HepG2 (cell line): ENCODE data around the gene POLDIP3. TPM values are rescaled to one million over a fixed set of nuclear protein-coding genes. Genes with fewer than 3 reads are reported as not detected.
A peak's percentile ranks its signal among the peaks of the same experiment; 100 is the strongest.

Experiments used
- ATF6 ChIP-seq: sonication (generic); formaldehyde crosslinking; conservative IDR thresholded peaks from 2 replicates; pipeline ENCODE4 v1.4.0; 2020; ENCODE audit warnings: missing genetic modification reagents
- CEBPB ChIP-seq: IDR thresholded peaks from 2 replicates; pipeline ENCODE4 v1.6.1; 2011; ENCODE audit warnings: low read depth, low read length, improper control_type of control experiment, borderline replicate concordance
- DPF2 ChIP-seq: sonication (generic); formaldehyde crosslinking; IDR thresholded peaks from 2 replicates; pipeline ENCODE4 v1.4.0; 2020; ENCODE audit warnings: mild to moderate bottlenecking, low read depth, missing genetic modification reagents, borderline replicate concordance
- FOXK2 ChIP-seq: fragments of 450-650 bp; IDR thresholded peaks from 2 replicates; pipeline ENCODE4 v1.6.1; 2016
- HNF4G ChIP-seq, 2 experiments: sonication (generic) in 1 of 2; formaldehyde crosslinking in 1 of 2; IDR thresholded peaks; 2 replicates each; pipeline versions ENCODE4 v1.4.0 to v1.6.1; 2011 to 2020; ENCODE audit warnings: borderline replicate concordance in 2 of 2, low read depth in 2 of 2, mild to moderate bottlenecking in 2 of 2, low read length in 1 of 2, missing genetic modification reagents in 1 of 2, moderate library complexity in 1 of 2
- PBX3 ChIP-seq: sonication (generic); formaldehyde crosslinking; IDR thresholded peaks from 2 replicates; pipeline ENCODE4 v1.8.1; 2023; ENCODE audit warnings: missing genetic modification reagents, inconsistent platforms, borderline replicate concordance
- SUZ12 ChIP-seq: fragments of 150-350 bp; IDR thresholded peaks from 2 replicates; pipeline ENCODE4 v1.6.1; 2014; ENCODE audit warnings: low read depth, low read length
- TEAD3 ChIP-seq: optimal IDR thresholded peaks from 2 replicates; pipeline ENCODE3; 2016; ENCODE audit warnings: borderline replicate concordance
- ZFAT ChIP-seq: sonication (generic); formaldehyde crosslinking; conservative IDR thresholded peaks from 2 replicates; pipeline ENCODE4 v1.8.1; 2023; ENCODE audit warnings: missing genetic modification reagents, inconsistent platforms
- ZNF274 ChIP-seq: sonication (generic); formaldehyde crosslinking; IDR thresholded peaks from 2 replicates; pipeline ENCODE4 v1.5.1; 2020; ENCODE audit warnings: mild to moderate bottlenecking, missing genetic modification reagents
- ZNF513 ChIP-seq: sonication (generic); formaldehyde crosslinking; conservative IDR thresholded peaks from 2 replicates; pipeline ENCODE4 v1.5.0; 2020; ENCODE audit warnings: missing genetic modification reagents
- ZSCAN21 ChIP-seq: sonication (generic); formaldehyde crosslinking; IDR thresholded peaks from 2 replicates; pipeline ENCODE4 v1.8.0; 2022; ENCODE audit warnings: mild to moderate bottlenecking, missing genetic modification reagents, moderate library complexity, borderline replicate concordance
- ZUFSP ChIP-seq: sonication (generic); formaldehyde crosslinking; IDR thresholded peaks from 2 replicates; pipeline ENCODE4 v1.9.0; 2021; ENCODE audit warnings: missing genetic modification reagents, mild to moderate bottlenecking, borderline replicate concordance
- polyA plus RNA-seq, 8 experiments: library from polyadenylated mRNA; depleted of rRNA in 3 of 8; stranded (reverse) in 7 of 8; unstranded in 1 of 8; fragments of >200 nt; fragmentation: Illumina TruSeq in 4 of 8; extraction: Trizol in 4 of 8; gene quantifications; 2 replicates each; pipeline versions ENCODE4 v1.2.1 to v1.2.3, GENCODE V29; 2011 to 2016; ENCODE audit warnings: low read depth in 4 of 8, missing spikeins in 1 of 8, mixed read lengths in 1 of 8; ENCODE audit not compliant: insufficient read depth in 1 of 8
- total RNA-seq, 5 experiments: library from RNA; depleted of rRNA; stranded (reverse); fragments of >200 nt; fragmentation: Illumina TruSeq; extraction: Trizol; gene quantifications; 2 replicates each; pipeline ENCODE4 v1.2.3, GENCODE V29; 2016; ENCODE audit warnings: low read depth in 1 of 5
- TF ChIP-seq, protein P1 (sequence below): sonication (generic); formaldehyde crosslinking; IDR thresholded peaks from 2 replicates; pipeline ENCODE4 v1.4.0; 2020; ENCODE audit warnings: mild to moderate bottlenecking, missing genetic modification reagents
- TF ChIP-seq, protein P2 (sequence below): sonication (generic); formaldehyde crosslinking; IDR thresholded peaks from 2 replicates; pipeline ENCODE4 v1.4.0; 2020; ENCODE audit warnings: mild to moderate bottlenecking, missing genetic modification reagents

Gene POLDIP3
- total and polyA plus RNA-seq, 2 of the 13 experiments (the other 11 are each of a cell fraction or from before 2014, with no cell fraction given), result 45.8 to 47.4 TPM

GRCh38 chr22:42615092-42615859, 593 bp upstream of the POLDIP3 start (continued):
- TF ChIP-seq, protein P1, sequence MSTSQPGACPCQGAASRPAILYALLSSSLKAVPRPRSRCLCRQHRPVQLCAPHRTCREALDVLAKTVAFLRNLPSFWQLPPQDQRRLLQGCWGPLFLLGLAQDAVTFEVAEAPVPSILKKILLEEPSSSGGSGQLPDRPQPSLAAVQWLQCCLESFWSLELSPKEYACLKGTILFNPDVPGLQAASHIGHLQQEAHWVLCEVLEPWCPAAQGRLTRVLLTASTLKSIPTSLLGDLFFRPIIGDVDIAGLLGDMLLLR (CRISPR knock-in tag), result no peak
- peak; percentile 77; the same call in 1 of the 2 replicates for TF ChIP-seq FOXK2
- peak; percentile 19 for TF ChIP-seq TEAD3 (CRISPR knock-in tag)
- TF ChIP-seq SUZ12, result no peak
- no peak for TF ChIP-seq CEBPB
- peak; percentile 94 for TF ChIP-seq ZSCAN21 (CRISPR knock-in tag)
- TF ChIP-seq ATF6 (CRISPR knock-in tag), result peak; percentile 88; the same call in 1 of the 2 replicates
- TF ChIP-seq ZNF274, result no peak
- TF ChIP-seq ZNF513 (CRISPR knock-in tag), result no peak
- TF ChIP-seq DPF2 (CRISPR knock-in tag), result no peak; the same call in 1 of the 2 replicates
- TF ChIP-seq, protein P2, sequence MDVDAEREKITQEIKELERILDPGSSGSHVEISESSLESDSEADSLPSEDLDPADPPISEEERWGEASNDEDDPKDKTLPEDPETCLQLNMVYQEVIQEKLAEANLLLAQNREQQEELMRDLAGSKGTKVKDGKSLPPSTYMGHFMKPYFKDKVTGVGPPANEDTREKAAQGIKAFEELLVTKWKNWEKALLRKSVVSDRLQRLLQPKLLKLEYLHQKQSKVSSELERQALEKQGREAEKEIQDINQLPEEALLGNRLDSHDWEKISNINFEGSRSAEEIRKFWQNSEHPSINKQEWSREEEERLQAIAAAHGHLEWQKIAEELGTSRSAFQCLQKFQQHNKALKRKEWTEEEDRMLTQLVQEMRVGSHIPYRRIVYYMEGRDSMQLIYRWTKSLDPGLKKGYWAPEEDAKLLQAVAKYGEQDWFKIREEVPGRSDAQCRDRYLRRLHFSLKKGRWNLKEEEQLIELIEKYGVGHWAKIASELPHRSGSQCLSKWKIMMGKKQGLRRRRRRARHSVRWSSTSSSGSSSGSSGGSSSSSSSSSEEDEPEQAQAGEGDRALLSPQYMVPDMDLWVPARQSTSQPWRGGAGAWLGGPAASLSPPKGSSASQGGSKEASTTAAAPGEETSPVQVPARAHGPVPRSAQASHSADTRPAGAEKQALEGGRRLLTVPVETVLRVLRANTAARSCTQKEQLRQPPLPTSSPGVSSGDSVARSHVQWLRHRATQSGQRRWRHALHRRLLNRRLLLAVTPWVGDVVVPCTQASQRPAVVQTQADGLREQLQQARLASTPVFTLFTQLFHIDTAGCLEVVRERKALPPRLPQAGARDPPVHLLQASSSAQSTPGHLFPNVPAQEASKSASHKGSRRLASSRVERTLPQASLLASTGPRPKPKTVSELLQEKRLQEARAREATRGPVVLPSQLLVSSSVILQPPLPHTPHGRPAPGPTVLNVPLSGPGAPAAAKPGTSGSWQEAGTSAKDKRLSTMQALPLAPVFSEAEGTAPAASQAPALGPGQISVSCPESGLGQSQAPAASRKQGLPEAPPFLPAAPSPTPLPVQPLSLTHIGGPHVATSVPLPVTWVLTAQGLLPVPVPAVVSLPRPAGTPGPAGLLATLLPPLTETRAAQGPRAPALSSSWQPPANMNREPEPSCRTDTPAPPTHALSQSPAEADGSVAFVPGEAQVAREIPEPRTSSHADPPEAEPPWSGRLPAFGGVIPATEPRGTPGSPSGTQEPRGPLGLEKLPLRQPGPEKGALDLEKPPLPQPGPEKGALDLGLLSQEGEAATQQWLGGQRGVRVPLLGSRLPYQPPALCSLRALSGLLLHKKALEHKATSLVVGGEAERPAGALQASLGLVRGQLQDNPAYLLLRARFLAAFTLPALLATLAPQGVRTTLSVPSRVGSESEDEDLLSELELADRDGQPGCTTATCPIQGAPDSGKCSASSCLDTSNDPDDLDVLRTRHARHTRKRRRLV, result peak; percentile 100
- TF ChIP-seq PBX3 (CRISPR knock-in tag), result no peak; the same call in none of the 2 replicates
- TF ChIP-seq ZUFSP, result no peak
- peak; percentile 85 for TF ChIP-seq HNF4G (IDR thresholded peaks at IDR 0.05; ENCODE audit: borderline replicate concordance, low read depth, low read length)
- no peak; the same call in 1 of the 2 replicates for TF ChIP-seq HNF4G (CRISPR knock-in tag; IDR thresholded peaks at IDR 0.05; ENCODE audit: borderline replicate concordance, low read depth)
- TF ChIP-seq ZFAT (CRISPR knock-in tag), result no peak; the same call in 1 of the 2 replicates
